T47D (cell line): Measurements from ENCODE around the gene RTP5.

ENCODE experiments used
- DNase-seq, 2 experiments: peaks; one replicate each; pipeline versions ENCODE4 v3.0.0 to v3.0.0-alpha.2; 2011 to 2012; ENCODE audit warnings: low read depth in 1 of 2, low spot score in 1 of 2
- JUND ChIP-seq: IDR thresholded peaks from 2 replicates; pipeline ENCODE4 v1.6.1; 2012; ENCODE audit warnings: low read depth
- in situ Hi-C: cut with HindIII; loops from 2 replicates; pipeline ENCODE4 v1.10.0; 2016; ENCODE audit warnings: low sequenced_read_pairs, low pct_unique_long_range_greater_than_20kb

The RTP5 gene

DNA sequence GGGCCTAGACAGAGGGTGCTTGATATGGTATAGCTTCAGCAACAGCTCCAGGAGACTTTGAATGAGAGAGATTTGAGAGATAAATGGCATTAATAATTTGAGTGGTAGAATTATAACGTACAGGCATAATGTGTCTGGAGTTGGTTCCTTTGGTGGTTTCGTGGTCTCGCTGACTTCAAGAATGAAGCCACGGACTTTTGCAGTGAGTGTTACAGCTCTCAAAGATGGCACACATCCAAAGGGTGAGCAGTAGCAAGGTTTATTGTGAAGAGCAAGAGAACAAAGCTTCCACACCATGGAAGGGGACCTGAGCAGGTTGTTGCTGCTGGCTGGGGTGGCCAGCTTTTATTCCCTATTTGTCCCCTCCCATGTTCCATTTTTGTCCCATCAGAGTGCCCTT is 33.9 kb upstream of the RTP5 start:
- no peak for TF ChIP-seq JUND
- no peak for DNase-seq
- in situ Hi-C loops: no loop called here

GRCh38 chr2:241836292-241836691 is 33.2 kb upstream of the RTP5 start:
- TF ChIP-seq JUND: no peak
- DNase-seq: no peak
- in situ Hi-C loops: no loop called here

DNA sequence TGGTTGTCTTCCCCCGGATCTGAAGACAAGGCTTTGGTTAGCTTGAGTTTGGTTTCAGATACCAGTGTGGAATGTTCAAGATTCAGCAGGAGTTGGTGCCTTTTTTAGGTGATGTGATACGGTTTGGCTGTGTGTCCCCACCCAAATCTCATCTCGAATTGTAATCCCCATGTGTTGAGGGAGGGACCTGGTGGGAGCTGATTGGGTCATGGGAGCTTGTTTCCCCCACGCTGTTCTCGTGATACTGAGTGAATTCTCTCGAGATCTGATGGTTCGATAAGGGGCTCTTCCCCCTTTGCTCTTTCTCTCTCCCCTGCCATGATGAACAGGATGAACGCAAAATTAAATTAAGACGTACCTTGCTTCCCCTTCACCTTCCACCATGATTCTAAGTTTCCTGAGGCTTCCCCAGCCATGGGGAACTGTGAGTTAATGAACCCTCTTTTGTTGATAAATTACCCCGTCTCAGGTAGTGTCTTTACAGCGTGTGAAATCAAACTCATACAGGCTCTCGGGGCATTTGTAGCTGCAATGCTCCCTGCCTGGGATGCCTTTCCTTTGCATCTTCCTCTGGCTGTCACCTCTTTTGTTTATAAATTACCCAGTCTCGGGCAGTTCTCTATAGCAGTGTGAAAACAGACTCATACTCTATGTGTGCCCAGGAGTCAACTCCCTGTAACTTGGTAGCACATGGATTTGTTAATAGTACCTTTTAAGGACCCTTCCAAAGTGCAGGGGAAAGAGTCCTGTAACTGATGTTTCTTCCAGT is 32.1 kb upstream of the RTP5 start:
- no peak for TF ChIP-seq JUND
- in situ Hi-C loops: no loop called here
- no peak for DNase-seq

DNA sequence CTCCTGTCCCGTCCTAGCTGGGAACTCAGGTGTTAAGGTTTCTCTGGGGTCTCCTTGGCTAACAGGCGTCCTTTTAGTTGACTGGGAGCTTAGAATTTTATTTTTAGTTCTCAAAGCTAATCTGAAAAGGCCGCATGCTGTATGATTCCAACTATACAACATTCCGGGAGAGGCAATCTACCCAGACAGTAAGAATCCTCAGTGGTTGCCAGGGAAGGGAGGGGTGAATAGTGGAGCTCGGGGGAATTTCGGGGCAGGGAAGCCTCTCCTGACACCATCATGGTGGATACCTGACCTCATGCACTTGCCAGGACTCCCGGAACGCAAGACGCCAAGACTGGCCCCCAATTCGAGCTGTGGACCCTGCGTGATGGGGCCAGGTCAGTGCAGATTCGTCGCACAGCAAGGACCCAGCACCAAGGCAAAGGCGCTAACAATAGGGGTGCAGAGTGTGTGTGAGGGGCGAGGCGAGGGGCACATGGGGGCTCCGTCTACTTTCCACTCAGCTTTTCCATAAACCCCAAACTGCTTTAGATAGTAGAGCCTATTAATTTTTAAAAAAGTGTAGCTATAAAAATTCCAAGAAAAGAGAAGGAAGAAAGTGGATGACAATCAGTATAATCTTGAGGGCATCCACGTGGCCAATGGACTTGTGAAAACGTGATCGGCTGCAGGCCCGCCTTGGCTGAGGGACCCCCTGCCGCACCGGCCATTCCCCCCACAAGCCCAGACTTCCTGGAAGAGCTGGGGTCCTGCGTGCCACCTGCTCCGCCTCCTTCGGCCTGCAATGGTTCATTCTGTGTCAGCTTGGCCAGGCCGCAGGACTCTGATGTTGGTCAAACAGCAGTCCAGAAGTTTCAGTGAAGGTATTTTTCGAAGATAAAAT is 28.1 kb upstream of the RTP5 start:
- TF ChIP-seq JUND: no peak
- in situ Hi-C loops: no loop called here

GRCh38 chr2:241842067-241842415 is 27.5 kb upstream of the RTP5 start:
- in situ Hi-C loops: no loop called here
- no peak for DNase-seq
- no peak for TF ChIP-seq JUND

More for the DNA sequence above, 28.1 kb upstream of the RTP5 start:
- DNase-seq: no peak

DNA sequence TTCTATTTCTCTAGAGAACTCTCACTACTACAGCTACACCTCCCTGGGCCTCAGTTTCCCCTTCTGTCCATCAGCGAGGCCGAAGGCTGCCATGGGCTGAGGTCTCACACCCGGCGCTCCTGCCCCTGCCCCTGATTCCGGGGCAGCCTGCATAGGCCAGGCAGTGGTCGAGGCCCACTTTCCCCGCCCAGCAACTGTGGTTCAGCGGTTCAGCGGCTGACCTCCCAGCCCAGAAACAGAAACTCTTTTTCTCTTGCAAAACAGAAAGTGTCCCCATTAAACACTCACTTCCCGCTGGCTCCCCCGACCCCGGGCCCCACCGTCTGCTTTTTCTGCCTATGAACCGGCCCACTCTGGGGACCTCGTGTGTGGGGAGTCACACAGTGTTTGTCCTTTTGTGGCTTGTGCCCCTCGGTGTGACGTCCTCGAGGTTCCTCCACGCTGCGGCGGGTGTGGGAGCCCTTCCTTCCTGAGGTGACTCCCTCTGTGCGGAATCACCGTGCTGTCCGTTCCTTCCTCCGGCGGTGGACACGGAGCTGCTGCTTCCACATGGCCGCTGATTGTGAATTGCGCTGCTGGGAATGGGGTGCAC is 26.8 kb upstream of the RTP5 start:
- in situ Hi-C loops: no loop called here
- DNase-seq: no peak
- TF ChIP-seq JUND: no peak

DNA sequence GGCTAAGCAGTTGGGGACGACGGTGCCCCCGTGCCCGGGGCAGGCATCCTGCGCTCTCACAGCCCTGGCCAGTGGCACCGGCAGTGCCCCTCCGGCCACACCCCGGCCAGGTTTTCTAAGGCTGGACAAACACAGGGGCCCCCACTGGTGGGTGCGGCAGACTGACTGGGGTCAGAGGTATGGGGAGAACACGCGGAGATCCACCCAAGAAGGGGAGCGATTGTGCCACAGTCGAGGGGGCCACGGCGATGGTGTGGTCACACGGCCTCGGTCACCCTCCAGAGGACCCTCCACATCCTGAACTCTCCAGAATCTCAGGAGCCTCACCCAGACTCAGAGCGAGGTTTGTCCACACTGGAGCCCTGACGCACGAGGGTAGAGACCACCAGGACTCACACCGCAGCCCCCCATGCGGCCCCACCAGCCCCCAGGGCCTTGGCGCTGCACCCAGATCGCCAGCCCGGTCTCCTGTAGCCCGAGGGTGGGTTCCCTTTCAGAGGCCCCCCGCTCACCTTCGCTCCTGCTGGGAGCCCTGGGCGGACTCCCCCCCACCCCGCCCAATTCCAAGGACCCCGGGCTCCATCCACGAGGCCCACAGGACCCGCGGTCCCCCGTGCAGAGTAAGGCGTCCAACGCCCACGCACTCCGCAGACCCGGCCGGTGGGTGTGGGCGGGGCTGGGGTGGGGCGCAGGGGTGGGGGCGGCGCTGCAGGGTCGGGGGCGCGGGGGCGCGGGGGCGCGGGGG is 26.0 kb upstream of the RTP5 start:
- in situ Hi-C loops: no loop called here
- TF ChIP-seq JUND: no peak
- no peak for DNase-seq

- no peak for TF ChIP-seq JUND
- in situ Hi-C loops: no loop called here
- DNase-seq: no peak
Measured at GRCh38 chr2:241844066-241844728, 25.3 kb upstream of the RTP5 start.

GRCh38 chr2:241844831-241845578 is 24.5 kb upstream of the RTP5 start:
- DNase-seq: no peak
- TF ChIP-seq JUND: no peak
- in situ Hi-C loops: no loop called here

DNA sequence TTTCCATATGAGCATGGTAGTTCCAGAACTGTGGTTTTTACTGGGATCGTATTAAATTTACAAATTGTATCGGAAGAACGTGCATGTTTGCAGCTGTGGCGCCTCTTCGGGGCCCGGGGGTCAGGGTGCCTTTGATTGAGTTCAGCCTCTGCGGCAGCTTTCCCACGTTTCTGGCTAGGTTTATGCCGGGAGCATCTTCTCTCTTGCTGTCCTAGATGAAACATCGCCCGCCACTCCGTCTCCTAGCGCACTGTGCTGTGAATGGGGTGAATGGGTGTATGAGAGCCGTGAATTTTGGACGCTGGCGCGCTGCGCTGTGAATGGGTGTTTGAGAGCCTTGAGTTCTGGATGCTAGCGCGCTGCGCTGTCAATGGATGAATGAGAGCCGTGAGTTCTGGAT is 23.1 kb upstream of the RTP5 start:
- in situ Hi-C loops: no loop called here
- TF ChIP-seq JUND: no peak
- DNase-seq: no peak
